Erythroblast (primary cell): ENCODE measurements around the gene TXNDC11.

Experiments used
- DNase-seq, 2 experiments: peaks; one replicate each; lab custom pipeline; 2025; lab: John Stamatoyannopoulos, UW
- GATA1 ChIP-seq: IDR thresholded peaks from 2 replicates; pipeline ENCODE4 v1.6.1; 2011; ENCODE audit warnings: low read depth, mild to moderate bottlenecking, control low read depth, low read length, moderate library complexity
- POLR2A ChIP-seq: IDR thresholded peaks from 2 replicates; pipeline ENCODE4 v1.6.1; 2011; ENCODE audit warnings: mild to moderate bottlenecking, low read length

Gene TXNDC11

DNA sequence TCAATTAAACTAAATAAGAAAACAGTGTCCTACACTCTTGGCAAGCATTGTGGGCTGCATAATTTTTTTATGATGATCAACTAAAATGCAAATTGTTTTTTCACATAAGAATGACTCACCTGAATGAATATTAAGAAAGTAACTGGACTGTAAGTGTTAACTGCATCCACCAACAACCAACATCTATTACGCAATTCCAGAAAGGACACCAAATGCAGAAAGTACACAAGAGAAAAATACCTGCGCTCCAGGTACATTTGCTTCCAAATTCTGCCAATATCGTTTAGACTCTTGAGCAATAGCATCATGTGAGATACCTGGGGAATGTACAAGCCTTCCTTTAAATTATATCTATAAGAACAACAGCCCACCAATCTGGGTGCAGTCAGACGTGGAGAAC, 19.8 kb upstream of the TXNDC11 start:
- no peak for DNase-seq
- TF ChIP-seq GATA1 (no peak), POLR2A (no peak)

DNA sequence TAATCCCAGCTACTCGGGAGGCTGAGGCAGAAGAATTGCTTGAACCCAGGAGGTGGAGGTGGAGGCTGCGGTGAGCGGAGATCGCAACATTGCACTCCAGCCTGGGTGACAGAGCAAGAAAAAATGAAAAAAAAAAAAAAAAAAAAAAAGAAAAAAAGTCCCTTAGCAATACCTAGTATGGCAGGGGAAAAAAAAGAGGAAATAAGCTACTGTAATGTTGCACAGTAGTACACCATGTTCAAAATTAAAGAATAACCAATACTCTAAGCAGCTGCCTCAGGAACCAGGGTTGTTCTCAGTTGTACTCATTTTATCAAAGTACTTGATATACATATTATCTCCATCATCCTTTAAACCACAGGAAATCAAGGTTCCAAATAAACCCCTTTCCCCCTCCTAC, 17.3 kb upstream of the TXNDC11 start:
- TF ChIP-seq POLR2A (no peak), GATA1 (no peak)
- no peak for DNase-seq

DNA sequence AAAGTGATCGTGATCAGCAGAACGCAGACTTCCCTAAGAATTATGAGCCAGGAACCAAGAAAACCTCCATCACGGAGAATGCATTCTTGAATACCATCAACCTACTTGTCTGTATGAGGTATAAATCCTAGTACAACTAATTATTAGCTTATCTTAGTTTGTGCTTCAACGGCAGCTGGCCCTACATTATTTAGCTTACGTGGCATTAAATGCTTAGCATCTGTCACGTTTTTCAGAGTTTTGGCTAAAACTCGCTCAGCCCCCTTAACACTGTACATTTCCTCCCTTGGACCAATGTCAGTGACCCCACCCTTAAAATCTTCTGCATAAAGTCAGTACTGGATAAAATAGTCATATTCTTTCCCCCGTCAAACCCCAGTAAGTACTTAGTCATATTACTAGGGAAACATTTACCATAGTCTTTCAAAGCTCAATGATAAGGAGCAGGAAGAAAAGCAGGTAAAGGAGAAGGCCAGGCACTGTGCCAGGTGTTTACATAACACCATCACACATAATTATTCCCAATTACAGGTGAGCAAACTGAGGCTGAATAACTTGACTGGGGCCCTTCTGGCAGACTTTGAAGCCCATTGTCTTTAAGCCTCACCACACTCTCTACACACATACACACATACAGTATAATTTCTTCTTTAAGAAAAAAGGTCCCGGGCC, 16.6 kb upstream of the TXNDC11 start:
- TF ChIP-seq POLR2A (no peak), GATA1 (no peak)
- DNase-seq = no peak

DNA sequence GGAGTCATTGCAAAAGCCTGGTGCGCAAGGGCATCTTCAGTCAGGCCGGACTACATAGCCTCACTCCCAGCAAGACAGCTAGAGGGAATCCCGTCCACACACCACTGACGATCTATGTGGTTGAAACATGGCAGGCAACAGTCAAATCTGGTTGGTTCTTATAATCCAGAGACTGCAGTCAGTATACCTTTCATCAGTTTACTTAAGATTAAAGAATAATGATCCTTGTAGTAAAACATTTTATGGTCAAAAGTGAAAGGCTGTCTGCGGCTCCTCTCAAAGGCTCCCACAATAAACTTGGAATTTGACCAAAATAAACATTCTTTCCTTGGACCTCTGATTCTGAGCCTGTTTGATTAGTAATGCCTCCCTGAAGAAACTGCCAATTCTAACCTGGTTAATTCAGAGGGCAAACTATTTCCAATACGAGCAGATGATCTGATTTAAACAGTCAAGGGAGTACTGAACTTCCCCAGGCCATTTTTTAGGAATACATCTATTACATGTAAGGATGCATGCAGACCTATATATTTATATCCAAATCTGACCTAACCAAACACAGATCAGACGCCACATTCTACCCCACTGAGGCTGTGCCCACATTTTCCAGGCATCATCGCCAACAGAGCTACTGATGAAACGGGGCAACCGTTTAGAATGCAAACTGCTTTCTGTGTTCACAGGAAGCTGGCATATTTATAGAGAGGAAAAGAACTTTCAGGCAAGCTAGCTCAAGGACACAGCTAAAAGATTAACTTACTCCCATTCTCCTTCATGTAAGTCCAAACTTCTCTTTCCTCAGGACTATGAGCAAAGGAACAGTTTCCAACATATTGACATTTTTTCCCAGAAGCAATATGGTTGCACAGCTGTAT, 15.3 kb upstream of the TXNDC11 start:
- DNase-seq = no peak
- no peak for TF ChIP-seq POLR2A
- TF ChIP-seq GATA1 = no peak

DNA sequence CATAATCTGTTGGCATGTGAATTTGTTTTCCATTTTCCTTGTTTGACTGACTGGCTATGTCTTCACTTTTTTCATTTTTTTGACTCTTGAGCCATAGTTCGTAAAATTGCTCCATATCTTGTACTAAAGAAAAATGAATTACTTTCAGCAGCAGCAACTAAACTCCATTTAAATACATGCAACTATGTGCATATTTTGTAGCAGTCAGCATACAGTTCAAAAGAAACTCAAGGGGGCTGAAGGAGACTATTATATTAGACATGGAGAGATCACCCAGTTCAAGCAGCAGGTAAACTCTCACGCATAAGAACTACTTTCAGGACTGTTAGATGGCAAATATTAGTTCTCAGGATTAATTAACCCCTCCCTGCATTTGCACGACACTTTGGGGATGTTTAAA, 13.6 kb upstream of the TXNDC11 start:
- DNase-seq = no peak
- TF ChIP-seq POLR2A (no peak), GATA1 (no peak)

DNA sequence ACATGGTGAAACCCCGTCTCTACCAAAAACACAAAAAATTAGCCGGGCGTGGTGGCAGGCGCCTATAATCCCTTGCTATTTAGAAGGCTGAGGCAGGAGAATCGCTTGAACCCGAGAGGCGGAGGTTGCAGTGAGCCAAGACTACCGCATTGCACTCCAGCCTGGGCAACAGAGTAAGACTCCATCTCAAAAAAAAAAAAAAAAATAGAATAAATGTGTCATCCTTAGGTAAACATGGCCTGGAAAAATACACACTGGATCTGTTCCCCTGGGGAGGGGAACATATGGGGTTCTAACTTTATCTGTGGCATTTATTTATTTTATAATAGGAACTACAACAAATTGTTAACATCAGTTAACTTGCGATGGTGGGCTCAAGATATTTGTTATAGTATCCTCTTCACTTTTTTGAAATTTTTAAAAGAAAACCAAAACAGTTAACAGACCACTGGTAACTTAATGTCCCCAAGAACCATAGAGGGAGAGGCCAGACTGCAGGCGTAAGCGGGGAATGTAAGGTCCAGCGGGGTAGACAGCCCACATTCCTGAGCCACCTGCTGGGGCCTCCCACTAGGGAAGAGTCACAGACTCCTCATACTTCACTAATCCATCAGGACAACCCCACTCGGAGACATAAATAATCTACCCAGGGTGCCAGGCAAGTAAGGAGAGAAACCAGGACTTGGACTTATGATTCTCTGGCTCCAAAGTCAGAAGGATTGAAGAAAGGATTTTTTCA, 12.5 kb upstream of the TXNDC11 start:
- DNase-seq = no peak
- TF ChIP-seq POLR2A (no peak), GATA1 (no peak)

DNA sequence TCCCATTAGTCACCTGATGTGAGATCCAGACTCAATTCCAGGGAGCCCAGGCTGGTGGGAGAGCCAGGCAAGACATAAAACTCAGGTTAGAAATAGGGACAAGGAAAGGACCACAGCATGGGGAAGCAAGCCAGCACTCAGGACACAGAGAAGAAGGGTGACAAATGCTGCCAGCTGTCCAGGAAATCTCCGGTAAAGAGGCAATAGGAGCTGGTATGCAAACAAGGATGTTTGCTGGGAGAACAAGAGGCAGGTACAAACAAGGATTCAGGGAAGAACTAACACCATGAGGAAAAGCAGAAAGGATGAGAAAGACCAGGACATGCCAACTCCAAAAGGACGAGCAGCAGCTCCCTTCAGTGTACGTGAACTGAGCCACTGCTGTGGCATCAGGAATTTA, 10.2 kb upstream of the TXNDC11 start:
- TF ChIP-seq GATA1 (no peak), POLR2A (no peak)
- no peak for DNase-seq

DNA sequence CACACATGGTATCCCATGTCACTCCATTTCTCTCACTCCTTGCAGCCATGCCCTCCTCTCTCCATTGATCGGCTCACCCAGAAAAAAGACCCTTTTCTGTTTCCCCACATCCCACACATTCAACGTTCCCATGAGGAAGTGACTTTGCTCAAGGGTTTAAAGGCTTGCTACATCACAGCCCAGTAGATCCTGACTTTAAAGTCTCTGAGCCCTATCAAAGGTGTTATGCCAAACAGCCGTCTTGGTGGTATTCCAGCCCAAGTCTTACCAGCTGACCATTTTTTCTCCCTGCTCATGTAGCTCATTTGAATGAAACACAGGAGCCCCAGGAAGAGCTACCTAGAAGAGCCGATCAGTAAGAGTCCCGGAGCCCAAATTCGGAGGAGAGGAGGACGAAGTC, 7.4 kb upstream of the TXNDC11 start:
- DNase-seq = no peak
- no peak for TF ChIP-seq POLR2A
- TF ChIP-seq GATA1 = no peak

DNA sequence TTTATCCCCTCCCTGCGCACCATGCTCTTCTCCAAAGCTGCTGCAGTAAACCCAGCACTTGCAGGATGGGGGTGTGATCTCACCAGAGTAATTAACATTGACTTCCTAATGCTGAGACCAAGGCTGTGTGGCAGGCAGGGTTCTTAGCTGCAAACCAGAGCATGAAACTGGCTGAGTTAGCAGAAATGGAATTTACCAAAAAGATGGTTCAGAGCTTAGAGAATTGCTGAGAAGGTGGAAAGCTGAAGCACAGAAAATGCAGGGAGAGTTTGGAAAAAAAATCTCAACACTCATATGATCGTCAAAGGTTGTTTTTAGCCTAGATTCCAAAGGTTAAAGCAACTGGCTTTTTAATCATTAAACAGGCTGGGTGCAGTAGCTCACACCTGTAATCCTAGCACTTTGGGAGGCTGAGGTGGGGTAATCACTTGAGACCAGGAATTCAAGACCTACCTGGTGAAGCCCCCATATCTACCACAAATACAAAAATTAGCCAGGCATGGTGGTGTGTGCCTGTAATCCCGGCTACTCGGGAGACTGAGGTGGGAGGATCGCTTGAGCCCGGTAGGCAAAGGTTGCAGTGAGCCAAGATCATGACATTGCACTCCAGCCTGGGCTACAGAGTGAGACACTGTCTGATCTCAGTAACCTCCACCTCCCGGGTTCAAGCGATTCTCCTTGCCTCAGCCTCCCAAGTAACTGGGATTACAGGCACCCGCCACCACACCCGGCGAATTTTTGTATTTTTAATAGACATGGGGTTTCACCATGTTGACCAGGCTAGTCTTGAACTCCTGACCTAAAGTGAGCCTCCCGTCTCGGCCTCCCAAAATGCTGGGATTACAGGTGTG, 6.0 kb upstream of the TXNDC11 start:
- DNase-seq = no peak
- TF ChIP-seq POLR2A (no peak), GATA1 (no peak)

DNA sequence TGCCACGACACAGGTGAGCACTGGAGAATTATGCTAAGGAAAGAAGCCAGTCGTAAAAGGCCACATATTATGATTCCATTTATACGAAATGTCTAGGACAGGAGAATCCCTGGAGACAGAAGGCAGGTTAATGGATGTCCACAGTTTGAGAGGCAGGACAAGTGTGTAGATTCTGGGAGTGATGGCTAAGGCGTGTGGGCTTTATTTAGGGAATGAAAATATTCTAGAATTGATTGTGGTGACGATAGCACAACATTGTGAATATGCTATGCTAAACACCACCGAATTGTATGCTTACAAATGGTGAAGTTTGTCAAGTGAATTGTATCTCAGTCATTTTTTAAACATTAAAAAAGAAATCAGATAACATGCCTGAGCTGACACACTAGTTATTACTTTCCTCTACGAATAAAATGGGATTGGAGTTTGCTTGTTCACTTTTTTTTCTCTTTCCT, 5.3 kb upstream of the TXNDC11 start:
- DNase-seq = no peak
- no peak for TF ChIP-seq POLR2A
- no peak for TF ChIP-seq GATA1

DNA sequence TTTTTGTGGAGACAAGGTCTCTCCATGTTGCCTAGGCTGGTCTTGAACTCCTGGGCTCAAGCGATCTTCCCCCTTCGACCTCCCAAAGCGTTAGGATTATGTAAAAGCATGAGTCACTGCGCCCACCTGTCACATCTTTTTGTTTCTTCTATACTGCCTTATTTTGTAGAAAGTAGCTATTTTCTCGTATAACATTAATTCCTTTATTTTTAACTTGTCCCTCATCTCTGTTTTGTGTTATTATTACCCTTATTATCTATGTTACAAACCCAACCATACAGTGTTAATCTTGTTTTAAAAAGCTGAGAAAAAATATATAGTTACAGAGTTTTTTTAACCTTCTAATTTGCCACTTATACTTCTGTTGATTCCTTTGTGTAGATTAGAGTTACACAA, 1.4 kb upstream of the TXNDC11 start:
- TF ChIP-seq POLR2A (no peak), GATA1 (no peak)

DNA sequence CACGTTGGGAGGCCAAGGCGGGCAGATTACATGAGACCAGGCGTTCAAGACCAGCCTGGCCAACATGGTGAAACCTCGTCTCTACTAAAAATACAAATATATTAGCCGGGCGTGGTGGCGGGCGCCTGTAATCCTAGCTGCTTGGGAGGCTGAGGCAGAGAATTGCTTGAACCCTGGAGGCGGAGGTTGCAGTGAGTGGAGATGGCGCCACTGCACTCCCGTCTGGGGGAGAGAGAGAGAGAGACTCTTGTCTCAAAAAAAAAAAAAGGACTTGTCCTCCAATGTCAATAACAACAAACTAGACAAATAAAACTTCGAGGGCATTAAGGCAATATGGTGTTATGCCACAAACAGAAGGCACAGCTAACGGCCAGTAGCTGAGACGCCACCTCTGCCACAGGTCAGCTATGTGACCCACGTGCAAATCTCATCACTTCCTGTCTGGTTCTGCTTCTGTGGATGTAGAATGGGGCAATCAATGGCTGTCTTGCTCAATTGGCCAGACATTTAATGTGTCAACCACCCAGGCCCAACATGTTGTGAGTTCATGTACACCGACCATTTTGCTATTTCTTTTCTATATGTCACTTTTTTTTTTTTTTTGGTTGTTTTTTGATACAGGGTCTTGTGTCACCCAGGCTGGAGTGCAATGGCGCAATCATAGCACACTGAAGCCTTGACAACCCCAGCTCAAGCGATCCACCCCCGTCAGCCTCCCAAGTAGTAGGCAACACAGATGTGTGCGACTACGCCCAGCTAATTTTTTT, 834 bp upstream of the TXNDC11 start:
- DNase-seq = peak; percentile 43 to 46
- TF ChIP-seq POLR2A = no peak

More for the DNA sequence above, 1.4 kb upstream of the TXNDC11 start:
- no peak for DNase-seq

DNA sequence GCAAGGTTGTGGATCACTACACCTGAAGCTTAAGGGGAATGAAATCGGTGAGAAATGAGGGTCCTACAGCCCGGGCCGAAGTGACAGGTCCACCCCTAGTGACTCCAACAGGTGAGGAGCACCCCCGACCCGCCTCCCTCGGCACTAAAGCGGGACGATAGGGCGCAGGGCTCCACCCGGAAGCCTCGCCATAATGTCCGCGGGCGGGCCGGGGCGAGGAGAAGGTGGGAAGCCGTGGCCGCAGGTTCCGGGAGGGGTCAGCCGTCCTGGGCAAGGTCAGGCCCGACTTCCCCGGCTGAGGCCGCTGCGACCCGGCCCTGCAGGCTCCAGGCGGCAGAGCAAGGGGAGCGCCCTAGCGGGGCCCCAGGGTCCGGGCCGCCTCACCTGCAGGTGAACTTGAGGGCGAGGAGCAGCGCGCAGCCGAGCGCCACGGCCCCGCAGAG, 543 bp downstream of the TXNDC11 start:
- DNase-seq = peak in 1 of 2 experiments; percentile 83
- TF ChIP-seq GATA1 (no peak), POLR2A (no peak)
